GM12872 (cell line): Measurements from ENCODE around the gene NCAPG.

Experiments used
- CTCF ChIP-seq: IDR thresholded peaks from 3 replicates; pipeline ENCODE4 v1.5.1; 2011; ENCODE audit warnings: low read depth, mild to moderate bottlenecking, low read length, moderate library complexity; ENCODE audit not compliant: insufficient read depth

The NCAPG gene

GRCh38 chr4:17781300-17782287 lies 29.2 kb upstream of the NCAPG start, which contains the start of gene FAM184B:
Gene FAM184B (minus strand): TSS chr4:17781621. CDS start chr4:17781299, 322 bp downstream.
- no peak for TF ChIP-seq CTCF

GRCh38 chr4:17785858-17786257 lies 24.9 kb upstream of the NCAPG start:
- TF ChIP-seq CTCF = no peak

GRCh38 chr4:17786567-17786966 lies 24.2 kb upstream of the NCAPG start:
- no peak for TF ChIP-seq CTCF

GRCh38 chr4:17787315-17787714 lies 23.5 kb upstream of the NCAPG start:
- TF ChIP-seq CTCF = no peak

GRCh38 chr4:17788956-17789355 lies 21.8 kb upstream of the NCAPG start:
- no peak for TF ChIP-seq CTCF

GRCh38 chr4:17794730-17795129 lies 16.0 kb upstream of the NCAPG start:
- TF ChIP-seq CTCF = no peak

- no peak for TF ChIP-seq CTCF
These were observed 13.0 kb upstream of the NCAPG start for GRCh38 chr4:17797808-17798207.
